ENCODE data around the gene IER5.

GRCh38 chr1:181100934-181101333 is 12.4 kb downstream of the IER5 start:
- TF ChIP-seq ZNF140 (tag by site-specific recombination; IDR thresholded peaks at IDR 0.05) (no peak), ZNF274 (IDR thresholded peaks at IDR 0.05; ENCODE audit: low read length) (no peak), ZNF274 (tag by site-specific recombination; IDR thresholded peaks at IDR 0.05; ENCODE audit: borderline replicate concordance) (no peak), TCF7L2 (IDR thresholded peaks at IDR 0.05; ENCODE audit: borderline replicate concordance, low read depth, low read length) (no peak), EGR2 (tag by site-specific recombination; IDR thresholded peaks at IDR 0.05; ENCODE audit: low read depth) (no peak)
- TF ChIP-seq, protein P1, sequence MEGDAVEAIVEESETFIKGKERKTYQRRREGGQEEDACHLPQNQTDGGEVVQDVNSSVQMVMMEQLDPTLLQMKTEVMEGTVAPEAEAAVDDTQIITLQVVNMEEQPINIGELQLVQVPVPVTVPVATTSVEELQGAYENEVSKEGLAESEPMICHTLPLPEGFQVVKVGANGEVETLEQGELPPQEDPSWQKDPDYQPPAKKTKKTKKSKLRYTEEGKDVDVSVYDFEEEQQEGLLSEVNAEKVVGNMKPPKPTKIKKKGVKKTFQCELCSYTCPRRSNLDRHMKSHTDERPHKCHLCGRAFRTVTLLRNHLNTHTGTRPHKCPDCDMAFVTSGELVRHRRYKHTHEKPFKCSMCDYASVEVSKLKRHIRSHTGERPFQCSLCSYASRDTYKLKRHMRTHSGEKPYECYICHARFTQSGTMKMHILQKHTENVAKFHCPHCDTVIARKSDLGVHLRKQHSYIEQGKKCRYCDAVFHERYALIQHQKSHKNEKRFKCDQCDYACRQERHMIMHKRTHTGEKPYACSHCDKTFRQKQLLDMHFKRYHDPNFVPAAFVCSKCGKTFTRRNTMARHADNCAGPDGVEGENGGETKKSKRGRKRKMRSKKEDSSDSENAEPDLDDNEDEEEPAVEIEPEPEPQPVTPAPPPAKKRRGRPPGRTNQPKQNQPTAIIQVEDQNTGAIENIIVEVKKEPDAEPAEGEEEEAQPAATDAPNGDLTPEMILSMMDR (tag by site-specific recombination; IDR thresholded peaks at IDR 0.05) = no peak
- TF ChIP-seq, protein P2, sequence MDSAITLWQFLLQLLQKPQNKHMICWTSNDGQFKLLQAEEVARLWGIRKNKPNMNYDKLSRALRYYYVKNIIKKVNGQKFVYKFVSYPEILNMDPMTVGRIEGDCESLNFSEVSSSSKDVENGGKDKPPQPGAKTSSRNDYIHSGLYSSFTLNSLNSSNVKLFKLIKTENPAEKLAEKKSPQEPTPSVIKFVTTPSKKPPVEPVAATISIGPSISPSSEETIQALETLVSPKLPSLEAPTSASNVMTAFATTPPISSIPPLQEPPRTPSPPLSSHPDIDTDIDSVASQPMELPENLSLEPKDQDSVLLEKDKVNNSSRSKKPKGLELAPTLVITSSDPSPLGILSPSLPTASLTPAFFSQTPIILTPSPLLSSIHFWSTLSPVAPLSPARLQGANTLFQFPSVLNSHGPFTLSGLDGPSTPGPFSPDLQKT (IDR thresholded peaks at IDR 0.05; ENCODE audit: borderline replicate concordance, low read depth, low read length) = no peak

All from HEK293 (cell line).